Panc1 (cell line): ENCODE results near the gene MCU. TPM values are rescaled to one million over a fixed set of nuclear protein-coding genes. Genes with fewer than 3 reads are reported as not detected.

Experiments
- ATAC-seq: fragments of 200-7000 bp; cut with Tn5 transposase; 2 replicates; pipeline ENCODE4 v1.9.1; 2020; ENCODE audit warnings: mild to moderate bottlenecking, moderate library complexity
- BruUV-seq: library from RNA; stranded (reverse); fragments of 400-500 nt; replicated peaks from 2 replicates; lab custom pipeline; 2021; lab: Mats Ljungman, UMichigan
- CTCF ChIA-PET: fragments of 300-600 bp; sonication (Branson Sonifier 250); formaldehyde crosslinking; loops from one replicate; lab custom pipeline; 2022; ENCODE audit warnings: antibody characterized with exemption; lab: Charles Lee
- POLR2A ChIA-PET: fragments of 300-600 bp; sonication (Branson Sonifier 250); formaldehyde crosslinking; loops from one replicate; lab custom pipeline; 2022; ENCODE audit warnings: antibody characterized with exemption; lab: Charles Lee
- DNase-seq: peaks from one replicate; pipeline ENCODE4 v3.0.0-alpha.2; 2010; ENCODE audit warnings: low read depth, low spot score
- H3K27ac ChIP-seq: 2 replicates; pipeline ENCODE4 v1.5.1; 2011; ENCODE audit warnings: mild to moderate bottlenecking, low read length, inconsistent platforms
- H3K27me3 ChIP-seq: fragments of 200-500 bp; sonication (Bioruptor generic); 2 replicates; pipeline ENCODE4 v1.6.0; 2014; ENCODE audit warnings: low read length, inconsistent platforms; ENCODE audit not compliant: control insufficient read depth, insufficient read depth
- H3K36me3 ChIP-seq: fragments of 200-500 bp; sonication (Bioruptor generic); 2 replicates; pipeline ENCODE4 v1.5.1; 2014; ENCODE audit warnings: inconsistent platforms, mild to moderate bottlenecking, low read length, moderate library complexity; ENCODE audit not compliant: control insufficient read depth, insufficient read depth
- H3K4me1 ChIP-seq: 2 replicates; pipeline ENCODE4 v1.5.1; 2011; ENCODE audit warnings: inconsistent platforms, mild to moderate bottlenecking, low read length, moderate library complexity; ENCODE audit not compliant: control insufficient read depth, insufficient read depth
- H3K4me3 ChIP-seq, 2 experiments: 2 replicates each; pipeline ENCODE4 v1.5.1; 2011 to 2012; ENCODE audit warnings: low read depth in 2 of 2, low read length in 2 of 2, mild to moderate bottlenecking in 2 of 2, inconsistent platforms in 1 of 2, moderate library complexity in 1 of 2
- H3K9me3 ChIP-seq: fragments of 200-500 bp; sonication (Bioruptor generic); 2 replicates; pipeline ENCODE4 v1.5.1; 2014; ENCODE audit warnings: low read depth, mild to moderate bottlenecking, inconsistent platforms, low read length, moderate library complexity; ENCODE audit not compliant: control insufficient read depth, insufficient read depth
- CTCF ChIP-seq: fragments of 450-650 bp; IDR thresholded peaks from 2 replicates; pipeline ENCODE4 v1.5.1; 2017; ENCODE audit warnings: mild to moderate bottlenecking
- POLR2AphosphoS5 ChIP-seq: IDR thresholded peaks from 2 replicates; pipeline ENCODE4 v1.6.1; 2012; ENCODE audit warnings: mild to moderate bottlenecking, low read depth, low read length, moderate library complexity
- REST ChIP-seq, 2 experiments: IDR thresholded peaks; 2 replicates each; pipeline ENCODE4 v1.6.1; 2011 to 2012; ENCODE audit warnings: low read depth in 2 of 2, control low read depth in 1 of 2, low read length in 1 of 2, mild to moderate bottlenecking in 1 of 2, moderate library complexity in 1 of 2; ENCODE audit not compliant: insufficient read depth in 1 of 2
- SIN3A ChIP-seq: IDR thresholded peaks from 2 replicates; pipeline ENCODE4 v1.6.1; 2012; ENCODE audit warnings: low read depth, mild to moderate bottlenecking, low read length, moderate library complexity, borderline replicate concordance; ENCODE audit not compliant: insufficient read depth
- TCF7L2 ChIP-seq: IDR thresholded peaks from 2 replicates; pipeline ENCODE4 v1.6.1; 2011; ENCODE audit warnings: mild to moderate bottlenecking, low read depth, low read length, inconsistent platforms
- in situ Hi-C: cut with HindIII; loops from 2 replicates; pipeline ENCODE4 v1.10.0; 2016; ENCODE audit warnings: low sequenced_read_pairs, low pct_unique_long_range_greater_than_20kb
- intact Hi-C: fragments of 100-400 bp; cut with micrococcal nuclease; formaldehyde crosslinking; loops from one replicate; pipeline ENCODE4 v1.10.0; 2022; ENCODE audit not compliant: unreplicated experiment
- total RNA-seq: library from RNA; stranded (reverse); gene quantifications from one replicate; pipeline ENCODE4 v1.2.1, GENCODE V29; 2021; ENCODE audit not compliant: unreplicated experiment

Gene MCU
- total RNA-seq, 1 experiment from 2014 or later = 31.6 TPM

GRCh38 chr10:72832701-72833100 lies 140.8 kb downstream of the MCU start:
- TF ChIP-seq POLR2AphosphoS5 (no peak), CTCF (no peak), TCF7L2 (no peak), REST (IDR thresholded peaks at IDR 0.05; ENCODE audit: insufficient read depth in 1 of 2, low read depth in 2 of 2, low read length in 1 of 2) (no peak)
- Histone ChIP-seq H3K36me3 (no peaks in the 10 kb centered on the region), H3K27ac (no peak overlapping the region), H3K4me1 (0 out of 2 replicates have a peak, but pooled peaks cover 8% of the 10 kb centered on the region), H3K27me3 (no peaks in the 10 kb centered on the region), H3K9me3 (no peaks in the 10 kb centered on the region), H3K4me3 (no peak overlapping the region)
- in situ Hi-C loops (no loop called here), intact Hi-C loops (no loop called here)
- ChIA-PET POLR2A (interaction anchor here (0.7 kb wide), 1 partner anchor 306 kb away, joined by 3 read pairs; no protein-coding TSS in a partner anchor), CTCF (no interaction called here)
- DNase-seq (no peak), ATAC-seq (no peak)
- no TSS peak for BruUV-seq

GRCh38 chr10:72834183-72834825 lies 142.4 kb downstream of the MCU start:
- ATAC-seq = peak; percentile 91
- no peak overlapping the region for H3K27ac ChIP-seq
- peak; percentile 42 for DNase-seq
- BruUV-seq = no TSS peak
- no peaks in the 10 kb centered on the region for H3K36me3 ChIP-seq
- no peak for TF ChIP-seq SIN3A
- TF ChIP-seq CTCF = peak; percentile 78; the same call in 1 of the 2 replicates
- no peak for TF ChIP-seq REST (IDR thresholded peaks at IDR 0.05; ENCODE audit: insufficient read depth in 1 of 2, low read depth in 2 of 2, low read length in 1 of 2)
- no peak for TF ChIP-seq POLR2AphosphoS5
- H3K4me3 ChIP-seq = no peak overlapping the region
- H3K9me3 ChIP-seq = no peaks in the 10 kb centered on the region
- ChIA-PET POLR2A (no interaction called here), CTCF (interaction anchor here (0.6 to 1.5 kb wide), 9 partner anchors 10 to 474 kb away, joined by 3 to 14 read pairs (median 4); no protein-coding TSS in a partner anchor)
- H3K4me1 ChIP-seq = 0 out of 2 replicates have a peak, but pooled peaks cover 8% of the 10 kb centered on the region
- intact Hi-C loops (loop anchor here (2.0 kb wide), 2 partner anchors 140 to 470 kb away; no protein-coding TSS in a partner anchor), in situ Hi-C loops (no loop called here)
- no peaks in the 10 kb centered on the region for H3K27me3 ChIP-seq
